Omental fat pad (tissue), 4 donors: ENCODE measurements around the gene OPN1SW. TPM values are rescaled to one million over a fixed set of nuclear protein-coding genes. Genes with fewer than 3 reads are reported as not detected.

ENCODE experiments used
- ATAC-seq: fragments of 150-250 bp; one replicate; pipeline ENCODE4 v1.9.1; 2016; ENCODE audit warnings: mild to moderate bottlenecking, moderate library complexity; ENCODE audit not compliant: low FRiP score
- DNase-seq: peaks from one replicate; pipeline ENCODE4 v3.0.0-alpha.2; 2019; ENCODE audit warnings: low spot score
- CTCF ChIP-seq, 3 donors: fragments of 450-650 bp; IDR thresholded peaks; one replicate each; pipeline ENCODE4 v1.5.1; 2016 to 2017; ENCODE audit warnings: antibody characterized with exemption in 3 of 3, mild to moderate bottlenecking in 3 of 3, moderate library complexity in 2 of 3
- total RNA-seq, 4 donors: library from RNA; depleted of rRNA; stranded (reverse); fragments of >200 nt; gene quantifications; one replicate each; pipeline ENCODE4 v1.1.0, GENCODE V29; 2016

Gene OPN1SW
- total RNA-seq, 4 donors from 2014 or later: not detected

- no peak for TF ChIP-seq CTCF (IDR thresholded peaks at IDR 0.05)
- ATAC-seq (no peak), DNase-seq (no peak)
Measured at GRCh38 chr7:128788446-128789412, 13.1 kb upstream of the OPN1SW start.

GRCh38 chr7:128785738-128786137, 10.1 kb upstream of the OPN1SW start:
- TF ChIP-seq CTCF (IDR thresholded peaks at IDR 0.05): no peak
- no peak for DNase-seq
- ATAC-seq: no peak

GRCh38 chr7:128783143-128783861, 7.7 kb upstream of the OPN1SW start:
- no peak for DNase-seq
- no peak for ATAC-seq
- TF ChIP-seq CTCF (IDR thresholded peaks at IDR 0.05): no peak

- DNase-seq: no peak
- TF ChIP-seq CTCF (IDR thresholded peaks at IDR 0.05): no peak
- no peak for ATAC-seq
Measured at GRCh38 chr7:128781851-128782250, 6.3 kb upstream of the OPN1SW start.

GRCh38 chr7:128781126-128781525, 5.5 kb upstream of the OPN1SW start:
- no peak for ATAC-seq

GRCh38 chr7:128778946-128779345, 3.4 kb upstream of the OPN1SW start:
- ATAC-seq: peak; percentile 9
- no peak for TF ChIP-seq CTCF (IDR thresholded peaks at IDR 0.05)
- DNase-seq: no peak

More at GRCh38 chr7:128781126-128781525, 5.5 kb upstream of the OPN1SW start:
- no peak for DNase-seq
- TF ChIP-seq CTCF (IDR thresholded peaks at IDR 0.05): no peak
